HEK293 (cell line): Measurements from ENCODE around the gene SULT1A3.

Source experiments
- CTCF ChIA-PET: fragments of 350-600 bp; formaldehyde crosslinking; extraction: SDS; loops from one replicate; lab custom pipeline; 2021; ENCODE audit warnings: antibody characterized with exemption; lab: Yijun Ruan, JAX
- POLR2A ChIA-PET: fragments of 300-600 bp; formaldehyde crosslinking; extraction: SDS; loops from one replicate; lab custom pipeline; 2020; ENCODE audit warnings: antibody characterized with exemption, inconsistent platforms; lab: Yijun Ruan, JAX
- H3K27ac ChIP-seq: fragments of 200-500 bp; sonication (Bioruptor generic); 2 replicates; pipeline ENCODE4 v1.5.1; 2014; ENCODE audit warnings: low read depth, low read length, control low read depth, inconsistent platforms; ENCODE audit errors: extremely low read depth
- H3K36me3 ChIP-seq, 2 experiments: fragments of 200-500 bp in 1 of 2; sonication (Bioruptor generic) in 1 of 2; 1 replicate in 1 of 2; 2 replicates in 1 of 2; pipeline ENCODE4 v1.5.1; 2014 to 2017; ENCODE audit warnings: inconsistent platforms in 2 of 2, low read length in 2 of 2; ENCODE audit not compliant: control insufficient read depth in 2 of 2, insufficient read depth in 1 of 2
- H3K4me1 ChIP-seq: fragments of 200-500 bp; sonication (Bioruptor generic); 2 replicates; pipeline ENCODE4 v1.5.1; 2014; ENCODE audit warnings: mild to moderate bottlenecking, low read length, inconsistent platforms; ENCODE audit not compliant: control insufficient read depth, insufficient read depth
- H3K4me3 ChIP-seq: 2 replicates; pipeline ENCODE4 v1.5.1; 2011; ENCODE audit warnings: low read depth, mild to moderate bottlenecking, control low read depth, low read length, moderate library complexity
- H3K9me3 ChIP-seq: fragments of 200-500 bp; sonication (Bioruptor generic); 2 replicates; pipeline ENCODE4 v1.5.1; 2014; ENCODE audit warnings: low read depth, low read length, inconsistent platforms; ENCODE audit not compliant: control insufficient read depth, insufficient read depth
- EGR2 ChIP-seq: fragments of 450-650 bp; formaldehyde crosslinking; IDR thresholded peaks from 2 replicates; pipeline ENCODE4 v1.5.1; 2016; ENCODE audit warnings: low read depth, missing biosample characterization, missing genetic modification characterization
- HOXC10 ChIP-seq: sonication (generic); formaldehyde crosslinking; IDR thresholded peaks from 2 replicates; pipeline ENCODE4 v1.8.1; 2023; ENCODE audit warnings: mild to moderate bottlenecking, missing genetic modification reagents
- KLF1 ChIP-seq: fragments of 450-650 bp; formaldehyde crosslinking; IDR thresholded peaks from 2 replicates; pipeline ENCODE4 v1.5.1; 2016; ENCODE audit warnings: missing biosample characterization, missing genetic modification characterization
- MZF1 ChIP-seq: fragments of 450-650 bp; formaldehyde crosslinking; IDR thresholded peaks from 2 replicates; pipeline ENCODE4 v1.5.1; 2017; ENCODE audit warnings: missing biosample characterization, missing genetic modification characterization, borderline replicate concordance
- OSR2 ChIP-seq: fragments of 450-650 bp; formaldehyde crosslinking; IDR thresholded peaks from 2 replicates; pipeline ENCODE4 v1.5.1; 2016; ENCODE audit warnings: missing biosample characterization, missing genetic modification characterization
- PRDM10 ChIP-seq: fragments of 450-650 bp; formaldehyde crosslinking; IDR thresholded peaks from 2 replicates; pipeline ENCODE4 v1.5.1; 2016; ENCODE audit warnings: missing biosample characterization, missing genetic modification characterization
- ZBTB1 ChIP-seq: fragments of 450-650 bp; formaldehyde crosslinking; IDR thresholded peaks from 2 replicates; pipeline ENCODE4 v1.5.1; 2016; ENCODE audit warnings: missing biosample characterization, missing genetic modification characterization
- ZBTB10 ChIP-seq: fragments of 450-650 bp; formaldehyde crosslinking; IDR thresholded peaks from 2 replicates; pipeline ENCODE4 v1.5.1; 2016; ENCODE audit warnings: missing biosample characterization, missing genetic modification characterization
- ZBTB11 ChIP-seq: fragments of 450-650 bp; formaldehyde crosslinking; conservative IDR thresholded peaks from 2 replicates; pipeline ENCODE4 v1.5.1; 2016; ENCODE audit warnings: low read depth, missing biosample characterization, missing genetic modification characterization
- ZNF10 ChIP-seq: fragments of 450-650 bp; formaldehyde crosslinking; IDR thresholded peaks from 2 replicates; pipeline ENCODE4 v1.5.1; 2017; ENCODE audit warnings: missing biosample characterization, missing genetic modification characterization
- ZNF423 ChIP-seq: fragments of 450-650 bp; formaldehyde crosslinking; IDR thresholded peaks from 2 replicates; pipeline ENCODE4 v1.5.1; 2016; ENCODE audit warnings: missing biosample characterization, missing genetic modification characterization
- ZNF518A ChIP-seq: fragments of 450-650 bp; formaldehyde crosslinking; conservative IDR thresholded peaks from 2 replicates; pipeline ENCODE4 v1.5.1; 2016; ENCODE audit warnings: low read depth, missing biosample characterization, missing genetic modification characterization
- ZNF600 ChIP-seq: fragments of 450-650 bp; formaldehyde crosslinking; IDR thresholded peaks from 2 replicates; pipeline ENCODE4 v1.5.1; 2016; ENCODE audit warnings: missing biosample characterization, missing genetic modification characterization
- ZNF639 ChIP-seq: fragments of 450-650 bp; formaldehyde crosslinking; IDR thresholded peaks from 2 replicates; pipeline ENCODE4 v1.5.1; 2016; ENCODE audit warnings: missing biosample characterization, missing genetic modification characterization

The SULT1A3 gene

GRCh38 chr16:30183233-30184095 lies 15.6 kb upstream of the SULT1A3 start, which contains the start of gene CORO1A (continued):
- no peak for TF ChIP-seq ZNF518A
- TF ChIP-seq ZBTB11 (tag by site-specific recombination) = no peak
- TF ChIP-seq HOXC10 = no peak

- Histone ChIP-seq H3K27ac (no peak overlapping the region), H3K4me1 (peaks cover 3% of the 10 kb centered on the region; the same call in 1 of the 2 replicates), H3K4me3 (peak overlapping the region; percentile 46), H3K36me3 (peaks cover 0 to 15% of the 10 kb centered on the region in 2 experiments; a peak in 1 of 3 replicates), H3K9me3 (no peaks in the 10 kb centered on the region)
- CTCF ChIA-PET = interaction anchor here (1.0 to 1.7 kb wide), 2 partner anchors 92 to 225 kb away, joined by 4 read pairs; no protein-coding TSS in a partner anchor
- POLR2A ChIA-PET = interaction anchor here (0.7 to 1.1 kb wide), 3 partner anchors 92 to 131 kb away, joined by 3 to 7 read pairs (median 5); partner anchors contain the start of gene ALDOA
- TF ChIP-seq ZBTB10 (tag by site-specific recombination) (0 out of 2 replicates have a peak, but pooled peaks have one; percentile 33), MZF1 (tag by site-specific recombination) (no peak), ZNF423 (tag by site-specific recombination) (no peak), ZNF10 (tag by site-specific recombination) (0 out of 2 replicates have a peak, but pooled peaks have one; percentile 22), ZNF639 (tag by site-specific recombination) (0 out of 2 replicates have a peak, but pooled peaks have one; percentile 5), ZNF600 (tag by site-specific recombination) (peak; percentile 55; the same call in 1 of the 2 replicates), ZBTB1 (tag by site-specific recombination) (no peak), EGR2 (tag by site-specific recombination) (peak; percentile 94), PRDM10 (tag by site-specific recombination) (peak; percentile 54), KLF1 (0 out of 2 replicates have a peak, but pooled peaks have one; percentile 8), OSR2 (tag by site-specific recombination) (peak; percentile 15; the same call in 1 of the 2 replicates)
These were observed 14.8 kb upstream of the SULT1A3 start for GRCh38 chr16:30184096-30184890.
